G401.6 (cell line): ENCODE data around the gene MATN4.

ENCODE experiments used
- FAIRE-seq: peaks from 2 replicates; lab custom pipeline; 2012; peaks lifted over from hg19 to GRCh38; lab: Jason Lieb, UNC

Gene MATN4

DNA sequence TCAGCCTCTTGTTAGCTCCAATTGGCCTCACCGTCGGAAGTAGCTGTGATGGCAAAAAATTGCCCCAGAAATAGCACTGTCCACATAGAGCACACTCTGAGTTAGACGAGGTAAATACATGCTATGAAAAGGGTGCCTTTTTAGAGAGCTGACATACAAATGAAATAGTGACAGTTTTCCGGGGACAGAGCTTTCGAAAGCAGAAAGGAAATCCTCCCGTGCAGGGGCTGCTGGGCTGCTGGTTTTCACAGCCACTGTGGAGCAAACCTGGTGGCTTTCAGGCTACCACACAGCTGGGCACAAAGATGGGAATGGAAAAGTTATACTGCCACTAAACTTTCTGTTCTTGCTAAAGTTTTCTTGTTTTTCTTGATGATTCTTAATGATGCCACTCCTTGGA, 62.0 kb downstream of the MATN4 start:
- no peak for FAIRE-seq
